Neuronal stem cell (in vitro differentiated cells): ENCODE data around the gene FAXDC2.
A peak's percentile ranks its signal among the peaks of the same experiment; 100 is the strongest.

Experiments
- DNase-seq: peaks from one replicate; pipeline ENCODE4 v3.0.0-alpha.2; 2013; ENCODE audit warnings: low spot score
- H2AFZ ChIP-seq: one replicate; pipeline ENCODE4 v1.6.1; 2013; ENCODE audit warnings: mild to moderate bottlenecking, low read length, inconsistent platforms
- H2AK5ac ChIP-seq: 2 replicates; pipeline ENCODE4 v1.6.1; 2013; ENCODE audit warnings: low read depth, mild to moderate bottlenecking, inconsistent platforms, low read length, moderate library complexity, mixed read lengths
- H2BK120ac ChIP-seq: 2 replicates; pipeline ENCODE4 v1.6.1; 2013; ENCODE audit warnings: low read depth, mild to moderate bottlenecking, inconsistent platforms, low read length, moderate library complexity, mixed read lengths
- H2BK12ac ChIP-seq: one replicate; pipeline ENCODE4 v1.6.1; 2013; ENCODE audit warnings: low read length, inconsistent platforms
- H2BK15ac ChIP-seq: 2 replicates; pipeline ENCODE4 v1.6.1; 2013; ENCODE audit warnings: mild to moderate bottlenecking, low read length, inconsistent platforms, mixed read lengths
- H2BK5ac ChIP-seq: one replicate; pipeline ENCODE4 v1.6.1; 2013; ENCODE audit warnings: inconsistent platforms, mild to moderate bottlenecking, low read length, moderate library complexity
- H3K14ac ChIP-seq: one replicate; pipeline ENCODE4 v1.6.1; 2013; ENCODE audit warnings: low read length, inconsistent platforms
- H3K18ac ChIP-seq: 2 replicates; pipeline ENCODE4 v1.6.1; 2013; ENCODE audit warnings: low read length, inconsistent platforms
- H3K23ac ChIP-seq: 2 replicates; pipeline ENCODE4 v1.6.1; 2013; ENCODE audit warnings: low read depth, mild to moderate bottlenecking, mixed read lengths, low read length, inconsistent platforms; ENCODE audit not compliant: poor library complexity
- H3K27ac ChIP-seq: replicated peaks from 3 replicates; pipeline ENCODE4 v1.5.1; 2013; ENCODE audit warnings: low read length, inconsistent platforms
- H3K27me3 ChIP-seq, 3 experiments: 2 replicates each; pipeline ENCODE4 v1.6.1; 2013; ENCODE audit warnings: low read length in 3 of 3, mild to moderate bottlenecking in 2 of 3, inconsistent platforms in 1 of 3, low read depth in 1 of 3, mixed read lengths in 1 of 3, moderate library complexity in 1 of 3; ENCODE audit not compliant: control insufficient read depth in 3 of 3, insufficient read depth in 3 of 3
- H3K36me3 ChIP-seq, 2 donors: replicated peaks in 1 of 2; 2 replicates each; pipeline ENCODE4 v1.6.1; 2013; ENCODE audit warnings: low read length in 2 of 2; ENCODE audit not compliant: control insufficient read depth in 2 of 2, insufficient read depth in 2 of 2
- H3K4ac ChIP-seq: 2 replicates; pipeline ENCODE4 v1.6.1; 2013; ENCODE audit warnings: inconsistent platforms, mild to moderate bottlenecking, low read length, moderate library complexity
- H3K4me1 ChIP-seq, 2 donors: 1 replicate in 1 of 2; 2 replicates in 1 of 2; pipeline ENCODE4 v1.6.1; 2013; ENCODE audit warnings: low read length in 2 of 2, low read depth in 1 of 2; ENCODE audit not compliant: control insufficient read depth in 2 of 2, insufficient read depth in 1 of 2
- H3K4me2 ChIP-seq: one replicate; pipeline ENCODE4 v1.6.1; 2013; ENCODE audit warnings: mild to moderate bottlenecking, low read length, inconsistent platforms; ENCODE audit not compliant: insufficient read depth, poor library complexity, severe bottlenecking
- H3K4me3 ChIP-seq, 2 donors: 2 replicates each; pipeline ENCODE4 v1.5.1; 2013; ENCODE audit warnings: low read length in 2 of 2, mild to moderate bottlenecking in 2 of 2, inconsistent platforms in 1 of 2, moderate library complexity in 1 of 2
- H3K79me1 ChIP-seq: one replicate; pipeline ENCODE4 v1.6.1; 2013; ENCODE audit warnings: low read depth, mild to moderate bottlenecking, inconsistent platforms, low read length, moderate library complexity
- H3K9ac ChIP-seq: one replicate; pipeline ENCODE4 v1.6.1; 2013; ENCODE audit warnings: mild to moderate bottlenecking, low read depth, low read length, inconsistent platforms; ENCODE audit not compliant: poor library complexity
- H3K9me3 ChIP-seq, 2 donors: replicated peaks in 1 of 2; 2 replicates each; pipeline versions ENCODE3 to v1.6.1; 2013; ENCODE audit warnings: low read length in 2 of 2, mild to moderate bottlenecking in 2 of 2, inconsistent platforms in 1 of 2, low read depth in 1 of 2, mixed read lengths in 1 of 2, moderate library complexity in 1 of 2; ENCODE audit not compliant: control insufficient read depth in 2 of 2, insufficient read depth in 1 of 2
- H4K8ac ChIP-seq: one replicate; pipeline ENCODE4 v1.6.1; 2013; ENCODE audit warnings: low read depth, mild to moderate bottlenecking, inconsistent platforms, low read length, moderate library complexity
- H4K91ac ChIP-seq: one replicate; pipeline ENCODE4 v1.6.1; 2013; ENCODE audit warnings: low read length, low read depth, mild to moderate bottlenecking, inconsistent platforms; ENCODE audit not compliant: poor library complexity
- WGBS, 2 donors: extraction: QIAGEN DNeasy Blood & Tissue Kit; methylation state at CpG; one replicate each; pipeline ENCODE4 v1.1.7; 2013; ENCODE audit warnings: missing lambda C conversion rate in 2 of 2, mixed read lengths in 1 of 2; ENCODE audit not compliant: insufficient read length in 2 of 2, insufficient replicate concordance in 1 of 2; ENCODE audit errors: extremely low coverage in 2 of 2; 5-methylcytosine and 5-hydroxymethylcytosine counted together

FAXDC2 gene

GRCh38 chr5:154861946-154862345 is 11.5 kb upstream of the FAXDC2 start:
- Histone ChIP-seq H3K79me1 (peaks cover 2% of the 10 kb centered on the region), H2AK5ac (no peak overlapping the region), H4K91ac (no peak overlapping the region), H2BK5ac (no peak overlapping the region), H2BK12ac (no peak overlapping the region), H2BK120ac (no peak overlapping the region), H3K27me3 (no peaks in the 10 kb centered on the region), H4K8ac (no peak overlapping the region), H3K4me1 (peaks cover 4 to 9% of the 10 kb centered on the region in 2 donors), H3K4me3 (no peak overlapping the region), H3K23ac (no peak overlapping the region), H3K9ac (no peak overlapping the region), H3K4me2 (no peak overlapping the region), H3K14ac (no peak overlapping the region), H2AFZ (no peak overlapping the region), H3K36me3 (peaks cover 13 to 45% of the 10 kb centered on the region in 2 donors), H3K4ac (no peak overlapping the region), H2BK15ac (no peak overlapping the region), H3K9me3 (no peaks in the 10 kb centered on the region), H3K18ac (no peak overlapping the region), H3K27ac (no peak overlapping the region)
- DNase-seq, result no peak
- WGBS, 2 donors, result no CpG with 5 or more reads among the region's 8 CpGs

DNA sequence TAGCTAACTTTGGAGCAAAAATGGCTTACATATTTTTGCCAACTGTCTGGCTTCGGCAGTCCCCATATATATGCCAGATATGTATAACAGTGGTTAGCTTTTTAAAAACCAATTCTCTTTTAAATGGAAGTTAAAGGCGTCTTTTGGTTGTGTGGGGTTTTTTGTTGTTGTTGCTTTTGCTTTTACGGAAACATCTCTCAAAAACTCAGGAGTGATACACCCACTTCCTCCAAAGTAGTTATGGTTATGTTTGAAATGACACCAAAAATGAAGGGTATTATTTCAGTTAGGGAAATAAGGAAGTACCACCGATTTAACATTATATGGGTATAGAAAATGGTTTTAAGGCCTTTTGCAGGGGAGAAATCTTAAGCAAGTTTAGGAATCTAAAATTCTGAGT is 10.4 kb upstream of the FAXDC2 start:
- no peak overlapping the region for H2BK15ac ChIP-seq
- H3K9me3 ChIP-seq, result no peaks in the 10 kb centered on the region
- H2BK120ac ChIP-seq, result no peak overlapping the region
- no peak overlapping the region for H4K8ac ChIP-seq
- no CpG with 5 or more reads among the region's 4 CpGs for WGBS, 2 donors
- H3K14ac ChIP-seq, result no peak overlapping the region
- no peak overlapping the region for H3K4me2 ChIP-seq
- H3K18ac ChIP-seq, result no peak overlapping the region
- H2BK5ac ChIP-seq, result no peak overlapping the region
- H3K23ac ChIP-seq, result no peak overlapping the region
- no peak overlapping the region for H3K4ac ChIP-seq
- no peak overlapping the region for H3K9ac ChIP-seq
- H2BK12ac ChIP-seq, result no peak overlapping the region
- H3K79me1 ChIP-seq, result no peaks in the 10 kb centered on the region
- H3K4me3 ChIP-seq, result no peak overlapping the region
- no peak overlapping the region for H4K91ac ChIP-seq
- H3K27me3 ChIP-seq, result no peaks in the 10 kb centered on the region
- peaks cover 5 to 9% of the 10 kb centered on the region in 2 donors for H3K4me1 ChIP-seq
- H3K36me3 ChIP-seq, result peaks cover 11 to 34% of the 10 kb centered on the region in 2 donors
- no peak overlapping the region for H2AFZ ChIP-seq
- H3K27ac ChIP-seq, result no peak overlapping the region
- no peak for DNase-seq
- H2AK5ac ChIP-seq, result no peak overlapping the region

GRCh38 chr5:154860123-154860522 is 9.7 kb upstream of the FAXDC2 start:
- Histone ChIP-seq H3K27me3 (no peaks in the 10 kb centered on the region), H3K4me2 (no peak overlapping the region), H3K4me1 (peaks cover 5 to 9% of the 10 kb centered on the region in 2 donors), H2BK5ac (no peak overlapping the region), H2BK15ac (no peak overlapping the region), H3K9me3 (no peaks in the 10 kb centered on the region), H3K79me1 (no peaks in the 10 kb centered on the region), H3K18ac (no peak overlapping the region), H3K36me3 (peaks cover 8 to 27% of the 10 kb centered on the region in 2 donors), H3K14ac (no peak overlapping the region), H4K8ac (no peak overlapping the region), H3K23ac (no peak overlapping the region), H3K4me3 (peak overlapping the region in 1 of 2 donors; percentile 68), H3K4ac (no peak overlapping the region), H2AFZ (no peak overlapping the region), H4K91ac (no peak overlapping the region), H2BK120ac (no peak overlapping the region), H2AK5ac (no peak overlapping the region), H3K27ac (no peak overlapping the region), H2BK12ac (no peak overlapping the region), H3K9ac (no peak overlapping the region)
- no CpG with 5 or more reads among the region's 5 CpGs for WGBS, 2 donors
- DNase-seq, result no peak

GRCh38 chr5:154858972-154859871 is 8.8 kb upstream of the FAXDC2 start:
- DNase-seq, result peak; percentile 5
- peaks cover 5 to 18% of the 10 kb centered on the region in 2 donors for H3K36me3 ChIP-seq
- peak overlapping the region; percentile 94 for H2AFZ ChIP-seq
- H2BK5ac ChIP-seq, result peak overlapping the region; percentile 76
- H3K9ac ChIP-seq, result peak overlapping the region; percentile 31
- H3K27me3 ChIP-seq, result no peaks in the 10 kb centered on the region
- no peak overlapping the region for H4K91ac ChIP-seq
- no peak overlapping the region for H3K14ac ChIP-seq
- no peak overlapping the region for H2BK120ac ChIP-seq
- peaks cover 5 to 9% of the 10 kb centered on the region in 2 donors for H3K4me1 ChIP-seq
- no peak overlapping the region for H2BK12ac ChIP-seq
- no peak overlapping the region for H2BK15ac ChIP-seq
- peak overlapping the region; percentile 68 to 96 for H3K4me3 ChIP-seq
- peak overlapping the region; percentile 82 for H3K27ac ChIP-seq
- no peak overlapping the region for H3K18ac ChIP-seq
- no peaks in the 10 kb centered on the region for H3K79me1 ChIP-seq
- H3K4ac ChIP-seq, result no peak overlapping the region
- H4K8ac ChIP-seq, result no peak overlapping the region
- no CpG with 5 or more reads among the region's 26 CpGs for WGBS, 2 donors
- H3K9me3 ChIP-seq, result no peaks in the 10 kb centered on the region
- no peak overlapping the region for H3K23ac ChIP-seq
- peak overlapping the region; percentile 63 for H3K4me2 ChIP-seq
- H2AK5ac ChIP-seq, result no peak overlapping the region
